GM12801 (cell line): ENCODE data around the gene FAM241A.

ENCODE experiments used
- TF ChIP-seq, protein P1 (sequence below): IDR thresholded peaks from one replicate; pipeline ENCODE4 v1.5.1; 2011; ENCODE audit warnings: control low read depth; ENCODE audit not compliant: insufficient read length; ENCODE audit errors: extremely low read depth

The FAM241A gene

DNA sequence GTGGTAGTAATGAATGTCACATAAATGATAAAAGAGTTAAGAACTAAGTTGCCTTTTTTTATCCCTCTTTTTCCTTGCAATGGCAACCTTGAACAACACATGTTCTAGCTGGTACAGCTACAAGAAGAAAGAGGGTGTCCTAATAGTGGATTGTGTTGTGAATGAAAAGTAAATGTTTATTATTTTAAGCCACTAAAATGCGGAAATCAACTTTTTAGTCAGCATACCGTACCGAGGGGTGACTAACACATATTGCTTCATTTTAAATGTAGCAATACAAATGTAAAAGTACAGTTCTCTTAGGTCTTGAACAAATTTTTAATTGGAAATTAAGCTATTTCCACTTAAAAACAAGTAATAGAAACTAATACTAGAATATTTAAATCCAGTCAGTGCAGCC, 68.6 kb downstream of the FAM241A start:
- TF ChIP-seq, protein P1, sequence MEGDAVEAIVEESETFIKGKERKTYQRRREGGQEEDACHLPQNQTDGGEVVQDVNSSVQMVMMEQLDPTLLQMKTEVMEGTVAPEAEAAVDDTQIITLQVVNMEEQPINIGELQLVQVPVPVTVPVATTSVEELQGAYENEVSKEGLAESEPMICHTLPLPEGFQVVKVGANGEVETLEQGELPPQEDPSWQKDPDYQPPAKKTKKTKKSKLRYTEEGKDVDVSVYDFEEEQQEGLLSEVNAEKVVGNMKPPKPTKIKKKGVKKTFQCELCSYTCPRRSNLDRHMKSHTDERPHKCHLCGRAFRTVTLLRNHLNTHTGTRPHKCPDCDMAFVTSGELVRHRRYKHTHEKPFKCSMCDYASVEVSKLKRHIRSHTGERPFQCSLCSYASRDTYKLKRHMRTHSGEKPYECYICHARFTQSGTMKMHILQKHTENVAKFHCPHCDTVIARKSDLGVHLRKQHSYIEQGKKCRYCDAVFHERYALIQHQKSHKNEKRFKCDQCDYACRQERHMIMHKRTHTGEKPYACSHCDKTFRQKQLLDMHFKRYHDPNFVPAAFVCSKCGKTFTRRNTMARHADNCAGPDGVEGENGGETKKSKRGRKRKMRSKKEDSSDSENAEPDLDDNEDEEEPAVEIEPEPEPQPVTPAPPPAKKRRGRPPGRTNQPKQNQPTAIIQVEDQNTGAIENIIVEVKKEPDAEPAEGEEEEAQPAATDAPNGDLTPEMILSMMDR: no peak

DNA sequence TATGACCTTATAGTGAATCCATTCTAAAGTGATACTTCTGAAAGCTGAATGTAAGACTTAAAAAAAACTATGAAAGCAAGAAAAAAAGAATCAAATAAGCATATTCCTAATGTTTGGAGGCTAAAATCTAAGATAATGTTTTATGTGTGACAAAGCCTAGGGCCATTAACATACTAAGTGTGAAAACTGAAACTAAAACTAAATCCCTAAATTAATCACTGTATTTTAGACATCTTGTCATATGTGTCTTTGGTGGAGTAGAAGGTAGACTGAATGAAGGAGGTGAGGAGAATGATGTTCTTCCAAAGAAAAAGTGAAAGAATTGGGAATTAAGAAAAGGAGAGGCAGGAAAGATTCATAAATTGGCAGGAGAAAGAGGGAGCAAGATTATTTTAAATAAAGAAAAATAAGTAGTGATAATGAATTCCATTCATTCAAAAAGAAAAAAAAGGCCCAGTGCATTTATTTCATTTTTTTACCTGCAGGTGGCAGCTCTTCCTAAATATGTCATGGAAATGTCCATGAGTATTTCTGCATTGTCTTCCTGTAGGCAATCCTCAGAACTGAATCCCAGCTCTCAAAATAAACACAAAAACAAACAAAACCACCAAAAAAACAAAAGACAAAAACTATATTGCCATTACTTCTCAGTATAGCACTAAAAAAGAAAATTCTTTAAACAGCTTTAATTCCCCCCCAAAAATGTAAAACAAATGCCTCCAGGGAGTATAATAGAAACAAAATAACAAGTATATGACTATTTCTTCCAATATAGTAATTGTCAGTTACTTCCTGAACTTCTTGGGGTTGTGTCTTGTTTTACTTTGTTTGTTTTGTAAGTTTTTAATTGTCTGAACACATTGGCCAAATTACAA, 69.4 kb downstream of the FAM241A start:
- TF ChIP-seq, protein P1: no peak

DNA sequence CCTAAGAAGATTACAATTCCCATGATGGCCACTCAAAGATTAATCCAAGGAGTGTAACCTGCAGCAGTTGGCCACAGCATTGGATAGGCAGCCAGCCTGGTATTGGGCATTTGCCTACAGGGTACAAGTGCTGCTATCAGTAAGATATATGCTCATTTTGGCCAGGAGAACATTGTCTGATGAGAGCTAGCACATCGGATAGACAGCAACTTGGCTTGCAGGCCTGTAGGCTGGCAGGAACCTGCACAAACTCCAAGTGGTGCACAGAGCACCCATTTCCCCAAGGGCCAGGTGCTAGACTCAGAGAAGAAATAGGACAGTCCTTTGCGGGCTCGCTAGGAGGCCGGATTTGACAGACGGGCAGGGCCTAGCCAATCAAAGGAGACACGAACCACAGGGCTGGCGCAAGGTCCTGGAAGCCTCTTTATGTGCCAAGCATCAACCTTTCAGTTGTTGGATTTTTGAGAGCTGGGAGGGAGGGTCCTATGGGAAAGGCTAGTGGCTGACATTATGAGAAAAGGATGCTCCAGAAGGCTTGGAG, 74.6 kb downstream of the FAM241A start:
- TF ChIP-seq, protein P1: no peak

DNA sequence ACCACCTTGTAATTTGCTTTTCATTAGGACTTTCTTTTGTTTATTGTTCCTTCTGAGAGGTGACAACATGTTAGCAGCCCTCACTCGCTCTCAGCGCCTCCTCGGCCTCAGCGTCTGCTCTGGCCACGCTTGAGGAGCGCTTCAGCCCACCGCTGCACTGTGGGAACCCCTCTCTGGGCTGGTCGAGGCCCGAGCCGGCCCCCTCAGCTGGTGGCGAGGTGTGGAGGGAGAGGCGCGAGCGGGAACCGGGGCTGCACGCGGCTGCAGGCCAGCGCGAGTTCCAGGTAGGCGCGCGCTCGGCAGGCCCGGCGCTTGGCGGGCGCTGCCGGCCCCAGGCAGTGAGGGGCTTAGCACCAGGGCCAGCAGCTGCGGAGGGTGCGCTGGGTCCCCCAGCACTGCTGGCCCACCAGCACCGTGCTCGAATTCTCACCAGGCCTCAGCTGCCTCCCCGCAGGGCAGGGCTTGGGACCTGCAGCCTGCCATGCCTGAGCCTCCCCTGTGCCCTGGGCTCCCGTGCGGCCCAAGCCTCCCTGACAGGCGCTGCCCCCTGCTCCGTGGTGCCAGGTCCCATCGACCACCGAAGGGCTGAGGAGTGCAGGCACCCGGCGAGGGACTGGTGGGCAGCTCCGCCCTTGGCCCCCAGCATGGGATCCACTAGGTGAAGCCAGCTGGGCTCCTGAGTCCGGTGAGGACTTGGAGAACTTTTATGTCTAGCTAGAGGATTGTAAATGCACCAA, 77.1 kb downstream of the FAM241A start:
- TF ChIP-seq, protein P1: no peak

DNA sequence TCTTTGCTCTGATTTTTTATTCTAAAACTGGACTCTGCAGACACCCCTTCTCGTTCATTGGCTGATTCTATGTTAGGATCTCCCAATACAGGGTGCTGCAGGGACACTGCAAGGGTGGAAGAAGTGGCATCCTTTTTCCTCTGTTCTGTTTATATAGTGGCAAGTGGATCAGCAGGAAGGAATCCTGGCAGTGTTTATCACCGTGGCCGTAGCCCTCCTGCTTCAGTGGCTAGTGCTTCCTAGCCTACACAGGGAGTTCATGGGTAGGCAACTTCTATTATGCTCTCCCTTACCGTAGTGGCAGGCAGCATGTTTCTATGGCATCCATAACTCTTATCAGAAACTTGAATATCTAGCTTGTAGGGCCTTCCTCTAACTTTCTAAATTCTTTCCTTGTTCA, 79.9 kb downstream of the FAM241A start:
- TF ChIP-seq, protein P1: no peak

DNA sequence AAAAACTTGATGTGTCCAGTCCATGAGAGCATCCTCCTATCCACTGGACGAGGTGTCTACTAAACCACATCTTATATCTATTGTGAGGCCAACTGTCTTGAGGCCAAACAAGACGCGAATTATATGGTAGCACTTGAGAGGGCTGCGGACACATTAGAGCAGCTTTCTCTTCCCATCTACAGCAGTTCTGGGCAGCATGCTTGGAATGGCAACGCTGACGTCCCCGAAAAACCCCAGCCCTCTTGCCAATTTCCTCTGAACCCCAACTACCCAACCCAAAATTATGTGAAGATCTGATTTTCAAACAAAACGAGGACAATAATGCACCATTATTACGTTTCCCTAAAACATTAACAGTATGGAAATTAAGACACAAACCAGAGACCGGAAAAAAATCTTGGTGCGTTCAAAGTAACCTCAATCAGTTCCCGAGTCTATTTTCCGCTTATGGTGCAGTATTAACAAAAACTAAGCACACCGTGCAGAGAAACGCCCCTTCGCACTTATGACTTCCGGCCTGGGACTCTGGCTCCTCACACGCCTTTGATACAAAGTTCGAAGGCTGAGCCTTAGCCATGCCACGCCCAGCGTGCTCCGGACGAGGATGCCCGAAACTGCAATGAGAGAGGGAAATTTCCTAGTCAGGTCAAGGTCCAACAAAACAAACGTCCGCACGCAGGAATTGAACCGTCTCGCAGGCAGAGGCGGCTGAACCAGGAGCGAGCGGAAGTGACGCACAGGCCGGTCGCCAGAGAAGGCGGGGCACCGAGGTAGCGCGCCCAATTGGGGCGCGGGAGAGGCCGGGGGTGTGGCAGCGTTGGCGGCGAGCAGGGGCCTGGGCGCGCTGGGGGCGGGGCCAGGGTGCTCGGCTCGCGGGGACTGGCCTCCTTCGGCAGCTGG, 85.9 kb downstream of the FAM241A start:
- TF ChIP-seq, protein P1: no peak
